DMS53 (cell line): ENCODE data around the gene BYSL.
"Not testable (repeated sequence)": the region's sequence is repeated elsewhere in the genome, so short reads cannot be mapped to it uniquely, and the experiment has no call there.

Experiments
- DNase-seq: peaks from one replicate; lab custom pipeline; 2025; lab: John Stamatoyannopoulos, UW

The BYSL gene

DNA sequence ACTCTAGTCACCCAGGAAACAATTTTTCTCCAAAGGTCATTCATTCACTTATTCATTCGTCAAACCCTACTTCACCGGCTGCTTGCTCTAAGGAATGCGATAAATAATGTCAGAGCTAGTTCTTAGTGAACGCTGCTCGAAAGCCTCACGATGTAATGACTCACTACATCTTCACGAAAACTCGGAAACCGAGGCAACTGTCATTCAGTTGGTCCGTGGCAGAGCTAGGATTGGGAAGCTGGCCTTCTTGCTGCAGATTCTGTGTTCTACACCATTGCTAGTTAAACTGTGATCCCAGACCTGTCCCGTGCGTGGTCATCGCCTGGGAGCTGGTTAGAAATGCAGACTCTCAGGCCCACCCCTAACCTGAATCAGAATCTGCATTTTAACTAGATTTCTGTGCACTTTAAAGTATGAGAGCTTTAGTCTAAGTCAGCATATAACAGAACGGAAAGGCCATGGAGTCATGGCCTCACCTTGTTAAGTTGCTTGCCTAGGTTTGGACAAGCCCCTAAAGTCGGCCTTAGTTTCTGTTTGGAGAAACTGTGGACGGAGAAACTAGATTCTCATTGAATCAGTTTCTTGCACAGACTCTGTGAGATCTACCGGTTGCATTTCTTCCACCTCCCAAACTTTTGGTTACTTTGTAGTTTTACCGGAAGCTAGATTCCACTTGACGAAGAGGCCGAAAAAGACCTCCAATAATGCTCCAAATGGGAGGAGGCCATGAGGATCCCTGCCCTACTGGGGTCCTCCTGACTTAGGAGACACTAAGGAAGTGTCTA is 21.0 kb downstream of the BYSL start:
- peak; percentile 85 for DNase-seq

DNA sequence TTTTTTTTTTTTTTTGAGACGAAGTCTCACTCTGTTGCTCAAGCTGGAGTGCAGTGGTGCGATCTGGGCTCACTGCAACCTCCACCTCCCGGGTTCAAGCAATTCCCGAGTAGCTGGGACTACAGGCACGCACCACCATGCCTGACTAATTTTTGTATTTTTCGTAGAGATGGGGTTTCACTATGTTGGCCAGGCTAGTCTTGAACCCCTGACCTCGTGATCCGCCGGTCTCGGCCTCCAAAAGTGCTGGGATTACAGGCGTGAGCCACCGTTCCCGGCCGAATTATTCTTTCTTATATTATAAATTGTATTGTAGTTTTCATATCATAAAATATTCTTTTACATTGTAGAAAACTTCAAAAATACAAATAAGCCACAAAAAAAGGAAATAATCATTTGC is 21.6 kb downstream of the BYSL start:
- not testable (repeated sequence) for DNase-seq

DNA sequence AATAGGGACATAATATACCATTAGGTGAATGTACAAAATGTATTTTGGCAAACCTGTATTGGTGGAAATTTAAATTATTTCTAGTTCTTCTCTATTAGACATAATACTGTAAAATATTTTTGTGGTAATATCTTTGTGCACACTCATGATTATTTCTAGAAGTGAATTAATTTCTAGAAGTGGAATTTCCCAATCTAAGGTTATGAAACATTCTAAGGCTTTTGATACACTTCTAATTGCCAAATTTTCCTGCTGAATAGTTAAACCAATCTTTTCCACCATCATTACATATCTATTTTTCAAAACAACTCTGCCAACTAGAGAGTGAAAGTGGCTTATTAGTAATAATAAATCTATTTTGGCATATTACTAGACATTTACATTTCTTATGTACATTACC is 22.2 kb downstream of the BYSL start:
- no peak for DNase-seq

DNA sequence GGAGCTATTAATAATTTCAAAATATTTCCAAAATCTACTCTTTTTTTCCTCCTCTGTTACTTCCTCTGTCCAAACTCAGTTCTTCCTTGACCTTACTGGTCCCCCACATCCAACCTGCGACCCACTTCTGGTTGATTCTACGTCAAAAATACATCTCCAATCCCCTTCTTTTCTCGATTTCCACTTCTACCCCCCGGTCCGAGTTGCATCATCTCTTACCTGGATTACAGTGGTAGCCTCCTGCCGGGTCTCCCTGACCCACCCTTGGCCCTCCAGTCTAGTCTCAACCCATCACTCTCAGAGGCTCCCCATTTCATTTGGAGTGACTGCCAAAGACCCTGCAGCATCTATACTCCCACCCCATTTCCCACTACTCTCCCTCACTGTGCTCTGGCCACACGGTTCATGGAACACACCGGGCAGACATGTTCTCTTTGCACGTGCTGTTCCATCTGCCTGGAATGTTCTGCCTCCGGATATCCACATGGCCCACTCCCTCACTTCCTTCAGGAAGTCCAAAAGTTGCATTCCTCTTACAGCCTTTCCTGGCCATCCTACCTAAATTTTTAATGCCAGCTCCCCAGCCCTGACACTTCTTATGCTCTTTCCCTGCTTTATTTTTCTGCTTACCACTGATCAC is 26.4 kb downstream of the BYSL start:
- no peak for DNase-seq

DNA sequence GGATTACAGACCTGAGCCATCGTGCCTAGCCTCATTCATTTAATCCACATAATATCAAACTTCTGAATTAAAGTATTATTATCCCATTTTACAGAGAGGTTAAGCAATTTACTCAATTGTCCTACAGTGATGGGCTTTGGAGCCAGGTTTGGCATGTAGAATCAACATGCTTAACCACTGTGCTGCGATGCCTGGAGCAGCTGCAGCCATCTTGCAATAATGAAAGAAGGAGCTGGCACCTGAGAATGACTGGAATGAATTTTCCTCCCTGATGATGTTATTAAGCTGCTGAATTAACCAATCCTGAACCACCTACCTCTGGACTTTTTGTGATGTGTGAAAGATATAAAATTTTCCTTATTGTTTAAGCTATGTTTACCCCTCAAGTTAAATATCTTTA is 33.4 kb downstream of the BYSL start:
- no peak for DNase-seq

DNA sequence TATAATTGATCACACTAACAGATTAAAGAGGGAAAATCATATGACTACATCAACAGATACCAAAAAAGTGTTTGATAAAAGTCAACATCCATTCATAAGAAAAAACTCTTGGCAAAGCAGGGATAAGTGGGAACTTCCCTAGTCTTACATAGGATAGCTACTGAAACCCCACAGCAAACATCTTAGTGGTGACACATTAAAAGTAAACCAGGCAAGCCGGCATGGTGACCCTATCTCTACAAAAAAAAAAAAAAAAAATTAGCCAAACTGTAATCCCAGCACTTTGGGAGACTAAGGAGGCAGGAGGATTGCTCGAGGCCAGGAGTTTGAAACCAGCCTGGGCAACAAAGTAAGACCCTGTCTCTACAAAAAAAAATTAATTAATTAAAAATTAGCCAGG is 34.1 kb downstream of the BYSL start:
- DNase-seq = no peak

DNA sequence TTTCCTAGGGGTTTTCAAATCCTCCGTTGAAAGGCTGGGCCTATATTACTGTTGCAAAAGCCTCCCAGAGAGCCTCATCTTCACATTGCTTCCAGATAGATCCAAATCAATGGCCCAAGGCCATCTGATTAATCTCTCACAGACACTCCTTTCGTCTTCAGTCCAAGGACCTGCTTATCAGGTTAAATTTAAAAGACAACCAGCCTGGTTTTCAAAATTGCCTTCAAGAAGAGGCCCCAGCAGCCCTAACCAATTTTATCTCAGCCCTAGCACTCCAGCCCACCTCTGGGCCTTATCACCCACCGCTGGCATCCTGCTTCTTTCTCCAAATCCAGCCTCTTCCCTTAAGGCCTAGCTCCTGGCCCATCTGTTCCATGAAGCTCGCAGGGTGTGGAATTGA is 35.8 kb downstream of the BYSL start:
- DNase-seq = no peak

DNA sequence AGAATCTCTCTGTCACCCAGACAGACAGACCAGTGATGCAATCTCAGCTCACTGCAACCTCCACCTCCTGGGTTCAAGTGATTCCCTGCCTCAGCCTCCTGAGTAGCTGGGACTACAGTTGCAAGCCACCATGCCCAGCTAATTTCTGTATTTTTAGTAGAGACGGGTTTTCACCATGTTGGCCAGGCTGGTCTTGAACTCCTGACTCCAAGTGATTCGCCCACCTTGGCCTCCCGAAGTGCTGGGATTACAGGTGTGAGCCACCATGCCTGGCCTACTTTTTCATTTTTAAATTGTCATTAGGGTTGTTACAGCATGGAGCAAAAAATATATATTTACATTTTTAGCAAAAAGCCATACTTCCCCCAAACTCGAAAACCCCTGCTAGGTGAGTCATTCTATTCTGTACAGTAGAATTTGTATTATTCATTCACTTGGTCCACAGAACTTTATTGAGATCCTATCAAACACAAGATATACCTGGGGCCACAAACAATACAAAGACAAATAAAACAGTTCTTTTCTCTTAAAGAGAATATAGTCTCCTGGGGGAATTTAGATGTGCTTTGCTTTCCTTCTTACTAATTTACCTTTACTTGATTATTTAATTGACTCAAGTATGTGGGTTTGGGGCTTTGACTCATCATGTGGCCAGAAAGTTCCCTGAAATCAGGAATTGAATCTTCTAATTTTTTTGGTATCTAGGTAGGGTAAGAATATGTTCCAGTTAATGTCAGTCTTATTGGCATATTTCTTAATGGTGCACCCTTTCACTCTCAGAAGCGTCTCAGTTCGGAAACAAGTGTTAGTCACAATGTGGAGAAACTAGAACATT is 36.9 kb downstream of the BYSL start:
- DNase-seq = no peak

DNA sequence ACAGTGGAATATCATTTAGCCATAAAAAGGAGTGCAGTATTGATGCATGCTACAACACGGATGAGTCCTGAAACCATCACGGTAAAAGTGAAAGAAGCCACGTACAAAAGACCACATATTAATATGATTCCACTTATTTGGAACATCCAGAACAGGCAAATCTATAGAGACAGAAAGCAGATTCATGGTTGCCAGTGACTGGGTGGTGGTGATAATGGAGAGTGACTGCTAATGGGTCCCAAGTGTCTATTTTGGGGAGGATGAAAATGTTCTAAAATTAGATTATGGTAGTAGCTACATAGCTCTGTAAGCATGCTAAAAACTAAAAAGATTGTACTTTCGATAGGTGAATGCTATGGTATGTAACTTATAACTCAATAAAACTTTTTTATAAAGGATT is 38.7 kb downstream of the BYSL start:
- DNase-seq = no peak

DNA sequence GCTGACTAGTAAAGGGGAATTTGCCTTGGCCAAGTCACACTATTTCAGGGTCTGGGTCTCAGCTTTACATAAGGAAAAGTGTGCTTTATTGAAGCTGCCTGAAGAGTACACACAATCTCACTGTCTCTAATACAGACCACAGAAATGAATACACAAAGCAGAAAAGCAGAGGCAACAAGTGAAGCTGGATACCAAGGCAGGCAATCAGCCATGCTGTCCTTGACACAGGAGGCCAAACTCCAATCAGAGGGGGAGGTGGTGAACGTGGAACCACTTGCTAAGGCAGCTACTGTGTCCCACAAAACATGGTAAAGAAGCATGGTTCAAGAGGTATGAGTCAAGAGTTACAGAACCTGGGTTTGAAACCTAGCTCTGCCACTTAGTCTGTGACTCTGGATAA is 42.1 kb downstream of the BYSL start:
- no peak for DNase-seq

DNA sequence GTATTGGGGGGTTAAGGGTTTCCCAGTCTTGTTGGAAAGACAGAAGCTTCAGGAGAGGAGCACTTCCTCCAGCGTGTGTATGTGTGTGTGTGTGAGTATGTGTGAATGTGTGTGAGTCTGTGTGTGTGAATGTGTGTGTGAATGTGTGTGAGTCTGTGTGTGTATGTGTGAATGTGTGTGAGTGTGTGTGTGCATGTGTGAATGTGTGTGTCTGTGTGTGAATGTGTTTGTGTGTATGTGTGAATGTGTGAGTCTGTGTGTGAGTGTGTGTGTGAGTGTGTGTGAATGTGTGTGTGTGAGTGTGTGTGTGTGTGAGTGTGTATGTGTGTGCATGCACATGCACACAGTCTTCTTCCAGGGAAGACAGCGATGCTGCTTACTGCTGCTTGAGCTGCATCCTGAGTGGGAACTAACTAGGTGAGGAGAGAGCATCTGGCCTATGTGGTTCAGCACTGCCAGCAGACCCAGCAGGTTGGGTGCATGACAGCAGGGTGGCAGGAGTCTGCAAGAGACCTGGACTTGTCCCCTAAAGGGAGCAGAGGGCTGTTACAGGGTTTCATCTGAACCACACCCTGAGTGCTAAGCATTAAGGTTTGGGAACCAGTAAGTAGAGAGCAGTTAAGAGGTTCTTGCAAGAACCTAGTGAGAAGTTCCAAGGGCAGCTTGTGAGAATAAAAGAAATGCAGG is 43.0 kb downstream of the BYSL start:
- DNase-seq = no peak

DNA sequence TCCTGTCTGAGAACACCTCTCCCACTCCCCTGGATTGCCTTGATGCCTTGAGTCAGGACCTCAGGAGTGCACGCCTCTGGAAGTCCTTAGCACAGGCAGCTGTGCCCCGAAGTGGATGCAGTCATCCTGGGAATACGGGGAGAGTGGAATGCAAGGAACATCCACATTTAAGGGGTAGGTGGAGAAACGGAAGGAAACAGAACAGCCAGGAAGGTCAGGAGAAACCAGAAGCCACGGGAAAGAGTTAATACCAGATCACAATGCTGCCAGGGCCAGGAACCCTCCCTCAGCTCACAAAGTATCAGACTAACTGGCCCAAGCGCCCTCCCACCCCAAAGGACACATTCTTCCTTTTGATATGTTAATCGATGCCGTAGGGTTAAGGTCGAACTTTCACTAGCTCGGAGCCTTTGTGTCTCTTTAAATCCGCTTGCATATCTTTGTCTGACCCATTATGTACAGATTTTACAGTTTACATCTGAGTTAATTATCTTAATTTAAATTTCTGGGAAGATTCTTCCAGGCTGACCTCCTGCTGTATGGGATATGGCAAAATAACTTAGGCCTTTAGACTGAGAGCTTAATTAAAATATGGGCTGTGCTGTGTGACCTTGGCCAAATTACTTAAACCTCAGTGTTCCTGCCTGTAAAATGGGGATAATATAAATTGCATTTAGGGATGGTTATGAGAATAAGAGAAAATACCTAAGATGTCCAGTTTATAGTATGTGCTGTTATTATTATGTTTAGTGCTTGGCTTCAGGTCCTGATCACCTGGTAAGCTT is 44.3 kb downstream of the BYSL start:
- DNase-seq = no peak

DNA sequence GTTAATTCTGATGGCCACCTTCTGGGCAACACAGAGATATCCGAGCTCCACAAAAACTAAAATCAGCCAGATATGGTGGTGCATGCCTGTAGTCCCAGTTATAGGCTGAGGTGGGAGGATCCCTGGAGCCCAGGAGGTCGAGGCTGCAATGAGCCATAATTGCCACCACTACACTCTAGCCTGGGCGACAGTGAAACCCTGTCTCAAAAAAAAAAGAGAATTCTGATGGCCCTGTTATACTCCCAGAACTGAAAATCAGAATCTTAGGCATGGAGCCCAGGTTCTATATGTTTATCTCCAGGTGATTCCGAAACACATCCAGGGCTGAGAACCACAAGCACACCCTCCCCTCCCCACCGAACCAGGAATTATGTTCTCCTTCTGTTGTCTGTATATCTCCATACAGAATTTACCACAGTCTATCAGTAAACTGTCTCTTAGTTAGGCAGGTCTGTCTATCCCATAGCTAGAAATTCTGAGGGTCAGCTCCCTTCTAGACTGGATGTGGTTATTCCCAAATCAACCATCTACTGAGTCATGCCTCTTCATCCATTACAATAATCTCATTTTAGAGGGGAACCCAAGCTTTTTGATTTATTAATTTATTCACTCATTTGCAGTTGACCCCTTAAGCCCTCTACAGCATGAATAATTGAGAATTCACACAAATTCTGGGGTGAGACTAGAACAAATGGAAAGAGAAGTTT is 45.1 kb downstream of the BYSL start:
- DNase-seq = no peak

DNA sequence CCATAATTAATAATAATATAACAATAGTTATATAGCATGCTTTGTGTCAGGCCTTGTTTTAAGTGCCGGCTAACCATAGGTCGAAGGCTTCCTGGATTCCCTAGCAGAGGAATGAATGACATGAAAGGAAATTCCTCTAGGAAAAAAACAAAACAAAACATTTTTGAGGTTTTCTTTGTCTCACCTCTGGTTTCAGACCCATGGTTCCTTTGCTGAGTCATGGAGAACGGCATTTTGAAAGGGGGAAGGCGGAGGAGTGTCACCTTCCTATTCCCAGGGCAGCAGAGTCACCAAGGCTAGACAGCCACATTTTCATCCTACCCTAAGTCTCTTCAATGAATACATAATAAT is 45.6 kb downstream of the BYSL start:
- DNase-seq = no peak

DNA sequence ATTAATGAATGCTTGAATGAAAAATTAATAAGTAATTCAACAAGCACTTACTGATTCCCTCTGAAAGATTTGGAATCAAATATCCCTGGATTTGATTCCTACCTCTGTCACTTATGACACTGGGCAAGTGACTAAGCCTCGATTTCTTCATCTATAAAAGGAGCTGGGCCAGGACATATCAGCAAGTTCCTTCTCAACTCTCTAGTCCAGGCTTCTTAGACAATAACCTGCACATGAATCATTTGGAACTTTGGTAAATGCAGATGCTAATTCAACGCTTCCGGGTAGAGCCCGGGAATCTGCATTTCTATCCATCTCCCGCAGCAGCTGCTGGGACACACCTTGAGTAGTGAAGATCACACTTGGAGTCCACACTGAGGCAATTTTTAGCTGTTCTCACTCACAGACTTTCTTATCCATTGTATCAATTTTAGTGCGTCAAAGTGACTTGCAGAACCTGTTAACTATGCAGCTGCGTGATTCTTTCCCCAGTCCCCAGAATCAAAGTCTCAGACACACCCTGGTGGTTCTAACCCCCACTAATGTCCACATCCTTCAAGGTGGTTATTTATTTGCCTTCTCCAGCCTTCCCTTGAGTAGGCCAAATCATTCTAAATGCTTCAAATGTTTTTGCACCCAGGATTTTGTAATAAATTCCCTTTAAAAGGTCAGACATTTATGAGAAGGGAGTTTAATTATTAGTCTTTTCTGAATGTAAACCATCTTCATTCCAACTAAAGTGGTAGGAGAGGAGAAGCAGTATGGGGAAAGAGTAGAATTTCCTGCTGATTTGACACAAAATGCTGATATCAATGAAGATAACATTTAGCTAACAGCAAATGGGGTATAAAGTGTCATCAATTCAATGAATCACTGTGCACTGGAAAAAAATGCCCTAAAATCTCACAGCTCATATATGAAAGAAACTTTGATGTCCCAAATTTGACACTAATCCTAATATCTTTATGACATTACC is 46.3 kb downstream of the BYSL start:
- DNase-seq = no peak

DNA sequence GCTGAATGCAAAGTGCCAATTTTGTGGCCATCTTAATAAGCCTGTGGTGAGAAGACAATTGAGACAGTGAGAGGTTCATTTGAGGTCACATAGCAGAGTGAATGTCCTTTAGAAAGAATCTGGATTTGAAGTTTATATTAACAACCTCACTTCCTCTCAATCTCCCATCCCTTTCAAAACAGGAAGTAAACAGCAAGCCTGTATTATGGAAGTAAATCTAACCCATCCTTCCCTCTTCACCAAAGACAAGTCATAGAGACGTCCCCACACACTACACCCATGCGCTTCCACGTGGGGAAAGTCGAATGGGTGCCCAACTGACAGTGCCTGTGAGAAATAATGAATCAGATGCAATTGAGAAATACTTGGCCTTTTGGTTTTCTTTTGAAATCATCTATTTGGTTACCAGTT is 49.1 kb downstream of the BYSL start:
- DNase-seq = no peak

DNA sequence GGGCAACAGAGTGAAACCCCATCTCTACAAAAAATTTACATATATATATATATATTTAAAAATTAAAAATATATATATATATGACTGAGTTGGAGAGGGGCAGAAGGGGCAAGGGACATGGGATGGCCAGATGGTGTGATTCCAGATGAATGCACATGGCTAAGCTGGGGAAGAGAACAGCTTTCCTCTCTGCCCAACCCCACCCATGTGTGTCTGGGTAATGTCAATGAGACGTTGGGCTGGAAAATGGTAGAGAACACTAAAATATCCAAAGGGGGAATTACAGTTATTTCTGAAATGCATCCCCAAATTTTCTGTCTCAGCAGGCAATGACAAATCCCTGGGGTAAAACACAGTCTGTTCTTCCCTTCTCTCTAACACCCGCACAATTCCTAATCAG is 51.5 kb downstream of the BYSL start:
- no peak for DNase-seq

DNA sequence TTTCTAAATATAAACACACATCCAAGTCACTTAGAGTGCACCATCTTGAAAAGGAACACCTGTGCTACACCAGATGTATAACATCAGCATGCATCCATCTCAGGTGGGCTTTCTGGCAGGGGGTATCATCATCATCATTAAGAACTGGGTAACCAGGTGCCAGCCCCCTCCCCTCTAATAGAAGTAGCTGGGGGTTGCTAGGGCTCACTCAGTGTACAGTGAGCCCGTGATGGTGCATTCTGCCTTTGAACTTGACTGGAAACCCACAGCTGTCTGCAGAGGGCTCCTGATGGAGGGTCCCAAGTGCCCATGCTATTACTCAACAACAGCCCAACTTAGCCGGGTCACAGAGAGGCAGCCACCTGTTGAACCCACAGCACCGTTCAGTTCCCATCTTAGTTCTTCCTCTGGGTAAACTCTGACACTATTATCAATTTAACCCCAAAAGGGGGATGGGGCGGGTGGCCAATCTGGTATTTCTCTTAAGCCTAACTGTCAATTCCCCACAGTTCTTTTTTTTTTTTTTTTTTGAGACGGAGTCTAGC is 53.1 kb downstream of the BYSL start:
- no peak for DNase-seq

DNA sequence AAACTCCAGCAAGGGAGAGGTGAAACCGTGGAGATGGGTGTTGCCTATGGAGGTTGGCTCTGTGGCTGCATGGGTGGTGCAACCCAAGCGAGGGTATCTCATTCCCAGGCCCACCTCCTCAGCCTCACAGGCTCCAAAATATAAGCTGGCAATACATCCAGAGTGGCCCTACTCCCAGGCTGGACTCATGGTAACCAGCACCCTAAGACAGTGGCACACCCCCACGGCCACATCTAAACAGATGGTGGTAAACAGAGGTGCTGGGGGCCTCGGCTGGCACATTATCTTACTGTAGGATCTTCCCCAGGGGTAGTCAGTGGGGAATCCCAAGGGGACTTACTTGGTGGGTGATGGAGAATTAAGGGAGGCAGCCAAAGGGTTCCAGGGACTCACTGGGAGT is 54.0 kb downstream of the BYSL start:
- no peak for DNase-seq
